Vagina (tissue), 2 donors: ENCODE data around the gene ARHGAP32.

Source experiments
- POLR2A ChIP-seq, 2 donors: fragments of 450-650 bp; IDR thresholded peaks; one replicate each; pipeline ENCODE4 v1.6.1; 2017; ENCODE audit warnings: antibody characterized with exemption in 2 of 2, mild to moderate bottlenecking in 2 of 2, moderate library complexity in 2 of 2
- POLR2AphosphoS5 ChIP-seq, 2 donors: sonication (generic); formaldehyde crosslinking; IDR thresholded peaks; one replicate each; pipeline ENCODE4 v1.9.0; 2017; ENCODE audit warnings: antibody characterized with exemption in 2 of 2, mild to moderate bottlenecking in 2 of 2, low read depth in 1 of 2; ENCODE audit not compliant: insufficient read depth in 1 of 2
- TF ChIP-seq, protein P1 (sequence below), 3 experiments: fragments of 450-650 bp in 2 of 3; fragments of 200-600 bp in 1 of 3; sonication (generic) in 1 of 3; IDR thresholded peaks; one replicate each; pipeline ENCODE4 v1.5.1; 2017 to 2019; ENCODE audit warnings: antibody characterized with exemption in 3 of 3, mild to moderate bottlenecking in 2 of 3, moderate library complexity in 2 of 3

DNA sequence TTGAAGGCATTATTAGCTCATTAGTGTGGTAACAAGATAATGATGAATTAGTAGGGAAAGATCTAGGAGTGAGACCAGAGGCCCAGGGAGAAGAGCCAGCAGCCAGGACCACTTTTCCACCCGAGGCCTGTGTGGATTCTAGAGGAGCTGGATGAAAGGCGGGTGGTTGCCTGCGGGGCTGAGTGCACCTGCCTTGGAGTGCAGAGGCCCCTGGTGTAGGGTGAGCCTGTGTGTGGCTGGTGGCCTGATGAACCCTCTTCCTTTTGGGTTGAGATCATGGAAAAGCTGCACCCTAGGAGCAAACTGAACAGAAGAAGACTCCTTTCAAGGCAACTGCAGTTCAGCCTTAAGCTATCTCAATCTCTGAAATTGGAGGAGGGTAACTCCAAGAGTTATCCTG is 243.5 kb downstream of the ARHGAP32 start:
- TF ChIP-seq, protein P1, sequence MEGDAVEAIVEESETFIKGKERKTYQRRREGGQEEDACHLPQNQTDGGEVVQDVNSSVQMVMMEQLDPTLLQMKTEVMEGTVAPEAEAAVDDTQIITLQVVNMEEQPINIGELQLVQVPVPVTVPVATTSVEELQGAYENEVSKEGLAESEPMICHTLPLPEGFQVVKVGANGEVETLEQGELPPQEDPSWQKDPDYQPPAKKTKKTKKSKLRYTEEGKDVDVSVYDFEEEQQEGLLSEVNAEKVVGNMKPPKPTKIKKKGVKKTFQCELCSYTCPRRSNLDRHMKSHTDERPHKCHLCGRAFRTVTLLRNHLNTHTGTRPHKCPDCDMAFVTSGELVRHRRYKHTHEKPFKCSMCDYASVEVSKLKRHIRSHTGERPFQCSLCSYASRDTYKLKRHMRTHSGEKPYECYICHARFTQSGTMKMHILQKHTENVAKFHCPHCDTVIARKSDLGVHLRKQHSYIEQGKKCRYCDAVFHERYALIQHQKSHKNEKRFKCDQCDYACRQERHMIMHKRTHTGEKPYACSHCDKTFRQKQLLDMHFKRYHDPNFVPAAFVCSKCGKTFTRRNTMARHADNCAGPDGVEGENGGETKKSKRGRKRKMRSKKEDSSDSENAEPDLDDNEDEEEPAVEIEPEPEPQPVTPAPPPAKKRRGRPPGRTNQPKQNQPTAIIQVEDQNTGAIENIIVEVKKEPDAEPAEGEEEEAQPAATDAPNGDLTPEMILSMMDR (IDR thresholded peaks at IDR 0.05) = no peak
- no peak for TF ChIP-seq POLR2A (IDR thresholded peaks at IDR 0.05)
- TF ChIP-seq POLR2AphosphoS5 (IDR thresholded peaks at IDR 0.05; ENCODE audit: insufficient read depth in 1 of 2, low read depth in 1 of 2) = no peak
